Measurements from ENCODE around the gene SCLY. TPM values are rescaled to one million over a fixed set of nuclear protein-coding genes. Genes with fewer than 3 reads are reported as not detected.
A peak's percentile ranks its signal among the peaks of the same experiment; 100 is the strongest.
"Not testable (repeated sequence)": the region's sequence is repeated elsewhere in the genome, so short reads cannot be mapped to it uniquely, and the experiment has no call there.

Gene SCLY, protein sequence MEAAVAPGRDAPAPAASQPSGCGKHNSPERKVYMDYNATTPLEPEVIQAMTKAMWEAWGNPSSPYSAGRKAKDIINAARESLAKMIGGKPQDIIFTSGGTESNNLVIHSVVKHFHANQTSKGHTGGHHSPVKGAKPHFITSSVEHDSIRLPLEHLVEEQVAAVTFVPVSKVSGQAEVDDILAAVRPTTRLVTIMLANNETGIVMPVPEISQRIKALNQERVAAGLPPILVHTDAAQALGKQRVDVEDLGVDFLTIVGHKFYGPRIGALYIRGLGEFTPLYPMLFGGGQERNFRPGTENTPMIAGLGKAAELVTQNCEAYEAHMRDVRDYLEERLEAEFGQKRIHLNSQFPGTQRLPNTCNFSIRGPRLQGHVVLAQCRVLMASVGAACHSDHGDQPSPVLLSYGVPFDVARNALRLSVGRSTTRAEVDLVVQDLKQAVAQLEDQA
- polyA plus RNA-seq (2014; cell fraction: cytosol; rRNA removed): 78.3 and 103 TPM in 2 replicates
- polyA plus RNA-seq (2014; cell fraction: nucleus; rRNA removed): 76.2 and 101 TPM in 2 replicates

DNA sequence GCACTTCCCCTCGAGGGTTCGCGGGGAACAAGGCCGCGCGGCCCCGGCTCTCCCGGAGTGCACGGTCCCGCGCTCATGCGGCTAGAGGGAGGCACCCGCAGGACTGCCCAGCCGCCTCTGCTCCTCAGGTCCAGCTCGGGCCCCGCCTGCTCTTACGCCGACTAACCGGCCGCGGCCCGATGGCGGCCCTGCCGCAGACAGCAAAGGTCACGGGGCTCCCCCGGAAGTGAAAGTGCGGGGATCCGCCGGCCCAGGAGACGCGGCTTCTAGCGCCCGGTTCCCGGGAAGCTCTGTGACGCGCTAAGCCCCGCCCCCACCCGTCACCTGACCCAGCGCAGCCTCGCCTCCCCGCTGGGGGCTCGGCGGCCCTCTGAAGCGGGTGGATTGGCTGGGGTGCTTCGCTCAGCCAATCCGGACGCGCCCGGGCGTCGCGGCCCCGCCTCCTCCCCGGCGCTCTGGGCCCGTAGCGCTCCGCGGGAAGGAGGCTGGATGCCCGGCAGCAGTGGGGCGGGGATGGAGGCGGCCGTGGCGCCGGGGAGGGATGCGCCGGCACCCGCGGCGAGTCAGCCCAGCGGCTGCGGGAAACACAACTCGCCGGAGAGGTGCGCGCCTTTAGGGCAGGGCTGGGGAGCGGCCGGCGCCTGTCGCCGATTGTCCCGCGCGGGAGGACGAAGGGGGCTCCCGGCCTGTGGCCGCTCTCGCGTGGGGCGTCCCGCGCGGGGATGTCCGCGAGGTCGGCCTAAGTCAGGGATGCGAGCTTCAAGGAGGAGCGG, at the start of gene SCLY:
SCLY (plus strand) TSS at position 460 of the 773 bp plus-strand sequence; CDS start at position 514, 54 bp downstream.
- peak; percentile 96 for DNase-seq (ENCODE audit: low spot score)

DNA sequence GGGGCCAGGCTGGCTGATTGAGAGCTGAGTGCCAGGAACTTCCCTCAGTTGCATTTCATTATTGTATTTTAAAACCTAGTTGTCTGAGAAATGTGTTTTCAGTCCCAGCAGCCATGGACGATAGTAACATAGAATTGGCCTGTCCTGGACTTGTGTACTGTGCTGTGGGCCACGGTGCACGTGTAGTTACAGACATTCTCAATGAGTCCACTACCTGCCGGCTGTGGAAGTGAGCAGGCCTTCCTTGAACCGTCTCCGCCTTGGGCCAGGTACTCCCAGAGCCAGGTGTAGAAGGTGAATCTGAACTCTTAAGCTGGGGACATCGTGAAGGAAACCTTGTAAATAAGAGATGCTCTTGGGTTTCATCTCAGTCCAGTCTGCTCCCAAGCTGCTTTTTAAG, 47.0 kb upstream of the SCLY start:
- no peak for DNase-seq (ENCODE audit: low spot score)

DNA sequence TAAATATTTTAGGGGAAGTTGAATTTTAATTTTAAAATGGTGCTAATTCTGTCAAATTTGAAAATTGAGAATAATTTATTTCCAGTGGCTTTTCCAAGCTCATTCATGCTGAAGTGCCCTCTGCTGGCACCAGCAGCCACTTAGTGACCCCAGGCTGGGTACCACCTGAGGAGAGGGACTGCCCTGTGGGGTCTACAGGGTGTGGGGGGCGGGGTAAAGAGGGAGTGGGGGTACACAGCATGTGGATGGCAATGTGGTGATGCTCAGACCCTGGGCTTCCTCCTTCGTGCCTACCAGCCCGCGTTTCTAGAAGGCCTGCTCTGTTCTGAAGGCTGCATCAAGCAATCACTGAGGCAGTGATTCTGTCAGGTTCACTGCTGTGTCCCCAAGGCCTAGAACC, 45.1 kb upstream of the SCLY start:
- no peak for DNase-seq (ENCODE audit: low spot score)

DNA sequence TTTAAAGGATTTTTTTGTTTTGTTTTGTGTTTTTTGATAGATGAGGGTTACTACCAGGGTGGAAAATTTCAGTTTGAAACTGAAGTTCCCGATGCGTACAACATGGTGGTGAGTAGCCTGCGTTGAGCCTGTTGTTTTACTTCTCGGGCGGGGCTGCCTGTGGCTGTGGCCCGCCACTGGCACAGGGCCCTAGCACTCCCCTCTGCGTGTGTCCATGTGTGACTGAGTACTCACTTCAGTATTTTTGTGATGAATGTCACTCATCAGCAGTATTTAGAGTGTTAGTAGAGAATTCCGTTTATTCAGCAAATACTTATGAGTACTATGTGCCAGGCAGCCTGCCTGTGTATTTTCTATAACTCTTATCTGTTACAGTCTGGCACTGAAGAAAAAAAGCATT, 44.3 kb upstream of the SCLY start:
- no peak for DNase-seq (ENCODE audit: low spot score)

GRCh38 chr2:238019962-238020361, 40.8 kb upstream of the SCLY start:
- DNase-seq (ENCODE audit: low spot score): no peak

GRCh38 chr2:238020816-238021215, 40.0 kb upstream of the SCLY start:
- no peak for DNase-seq (ENCODE audit: low spot score)

- DNase-seq (ENCODE audit: low spot score): no peak
Observed at GRCh38 chr2:238021327-238021726, 39.5 kb upstream of the SCLY start.

DNA sequence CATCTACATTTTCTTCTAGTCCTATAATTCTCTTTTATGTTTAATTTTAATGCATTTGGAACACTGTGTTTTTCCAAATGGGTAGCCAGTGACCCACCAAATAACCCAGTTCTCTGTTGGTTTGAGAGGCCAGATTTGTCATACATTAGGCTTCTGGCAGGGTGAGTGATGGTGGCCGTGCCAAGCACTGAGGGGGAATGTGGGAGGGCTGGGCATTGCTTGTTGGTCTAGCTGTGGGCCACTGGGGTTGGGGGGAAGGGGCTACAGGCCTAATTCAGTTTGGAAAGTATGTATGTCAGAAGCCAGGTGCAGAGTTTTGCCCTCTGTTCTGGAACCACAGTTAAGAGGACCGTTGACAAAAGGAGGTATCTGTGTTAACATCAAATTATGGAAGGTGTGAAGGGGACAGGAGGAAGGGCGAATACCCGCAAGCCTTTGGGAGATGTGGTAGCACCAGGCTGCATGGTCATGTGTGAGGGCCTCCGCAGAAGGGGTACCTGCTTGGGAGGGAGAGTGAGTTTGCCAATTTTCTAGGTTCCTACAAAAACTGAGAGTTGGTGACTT, 38.1 kb upstream of the SCLY start:
- no peak for DNase-seq (ENCODE audit: low spot score)

GRCh38 chr2:238023608-238024007, 37.2 kb upstream of the SCLY start:
- no peak for DNase-seq (ENCODE audit: low spot score)

DNA sequence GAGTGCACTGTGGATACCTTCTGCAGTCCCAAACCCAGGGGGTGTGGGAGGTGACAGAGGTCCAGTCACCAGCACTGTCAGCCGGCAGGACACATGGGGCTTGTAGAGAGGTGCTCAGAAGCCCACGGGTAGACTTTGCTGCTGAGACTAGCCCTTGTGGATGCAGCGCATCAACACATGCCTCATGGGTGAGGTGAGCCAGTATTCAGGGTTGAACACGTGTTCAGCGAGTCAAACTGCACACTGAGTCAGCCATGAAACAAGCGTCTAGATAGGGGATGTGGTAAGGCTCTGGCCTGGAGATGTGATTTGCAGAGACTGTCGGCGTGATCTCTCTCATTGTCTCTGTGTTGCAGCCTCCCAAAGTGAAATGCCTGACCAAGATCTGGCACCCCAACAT, 35.8 kb upstream of the SCLY start:
- no peak for DNase-seq (ENCODE audit: low spot score)

DNA sequence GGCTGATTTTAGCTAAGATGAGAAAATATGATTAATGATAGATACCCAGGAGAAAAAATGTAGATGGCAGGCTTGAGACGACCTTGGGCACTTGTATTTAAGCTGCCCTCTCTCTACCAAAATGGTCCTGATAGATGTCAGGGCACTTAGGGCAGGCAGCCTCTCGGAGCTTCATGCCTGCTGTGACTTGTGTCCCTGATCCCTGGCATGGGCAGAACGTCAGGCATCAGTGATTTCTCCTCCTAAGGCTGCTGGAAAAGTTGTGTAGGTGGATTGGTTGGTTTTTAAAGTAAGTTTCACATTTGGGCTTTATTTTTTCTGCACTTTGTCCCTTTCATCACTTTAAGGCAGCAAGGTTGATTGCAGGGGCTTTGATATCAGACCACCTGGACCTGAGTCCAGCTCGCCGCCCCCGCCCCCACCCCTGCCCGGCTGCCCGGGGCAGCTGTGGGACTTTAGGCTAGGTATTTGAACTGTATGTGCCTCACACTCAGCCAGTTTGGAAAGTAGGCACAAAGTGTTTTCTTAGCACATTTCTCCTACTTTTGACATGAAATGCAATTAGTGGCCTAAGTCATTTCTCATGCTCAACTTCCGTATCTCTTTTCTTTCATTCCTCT, 35.0 kb upstream of the SCLY start:
- no peak for DNase-seq (ENCODE audit: low spot score)

- no peak for DNase-seq (ENCODE audit: low spot score)
Observed at GRCh38 chr2:238027058-238027457, 33.7 kb upstream of the SCLY start.

GRCh38 chr2:238027591-238028415, 33.0 kb upstream of the SCLY start:
- DNase-seq (ENCODE audit: low spot score): no peak

DNA sequence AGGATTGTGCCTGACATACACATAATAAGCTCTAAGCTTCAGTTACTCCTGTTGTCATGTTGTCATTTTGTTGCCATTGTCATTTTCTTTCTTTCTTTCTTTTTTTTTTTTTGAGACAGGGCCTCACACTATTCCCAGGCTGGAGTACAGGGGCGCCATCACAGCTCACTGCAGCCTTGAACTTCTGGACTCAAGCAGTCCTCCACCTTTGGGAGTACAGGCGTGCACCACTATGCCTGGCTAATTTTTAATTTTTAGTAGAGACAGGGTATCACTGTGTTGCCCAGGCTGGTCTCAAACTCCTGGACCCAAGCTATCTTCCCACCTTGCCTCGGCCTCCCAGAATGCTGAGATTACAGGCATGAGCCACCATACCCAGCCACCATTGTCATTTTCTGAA, 30.9 kb upstream of the SCLY start:
- no peak for DNase-seq (ENCODE audit: low spot score)

DNA sequence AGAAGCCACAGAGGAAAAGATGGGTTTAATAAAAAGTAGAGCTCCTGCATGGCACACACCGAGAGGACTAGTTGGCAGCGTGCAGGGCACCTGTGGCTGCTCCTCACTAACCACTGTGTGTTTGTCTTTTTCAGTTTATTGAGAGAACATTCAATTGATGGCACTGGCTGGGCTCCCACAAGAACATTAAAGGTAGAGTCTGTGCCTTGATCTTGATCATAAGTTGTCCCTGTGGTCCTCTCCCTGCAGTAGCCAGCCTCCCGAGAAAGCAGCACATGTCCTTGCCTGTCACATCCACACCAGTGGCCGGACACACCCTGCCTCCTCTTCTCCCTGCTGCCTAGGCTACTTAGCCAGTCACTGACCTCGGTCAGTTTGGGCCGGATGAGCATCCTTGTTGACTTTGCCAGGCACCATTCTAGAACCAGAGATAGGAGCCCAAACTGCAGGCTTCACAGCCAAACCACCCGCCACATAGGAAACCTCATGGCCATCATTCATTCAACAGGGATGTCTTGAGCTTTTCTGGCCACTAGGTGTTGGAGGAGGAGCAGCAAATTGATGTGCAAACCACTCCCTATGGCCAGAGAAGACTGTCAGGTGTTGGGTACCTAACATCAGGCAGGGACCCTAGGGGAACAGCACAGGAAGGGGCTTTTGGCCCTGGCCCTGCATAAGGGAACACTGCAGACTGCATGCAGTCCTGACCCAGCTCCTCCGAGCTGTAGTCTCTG, 30.2 kb upstream of the SCLY start:
- DNase-seq (ENCODE audit: low spot score): no peak

DNA sequence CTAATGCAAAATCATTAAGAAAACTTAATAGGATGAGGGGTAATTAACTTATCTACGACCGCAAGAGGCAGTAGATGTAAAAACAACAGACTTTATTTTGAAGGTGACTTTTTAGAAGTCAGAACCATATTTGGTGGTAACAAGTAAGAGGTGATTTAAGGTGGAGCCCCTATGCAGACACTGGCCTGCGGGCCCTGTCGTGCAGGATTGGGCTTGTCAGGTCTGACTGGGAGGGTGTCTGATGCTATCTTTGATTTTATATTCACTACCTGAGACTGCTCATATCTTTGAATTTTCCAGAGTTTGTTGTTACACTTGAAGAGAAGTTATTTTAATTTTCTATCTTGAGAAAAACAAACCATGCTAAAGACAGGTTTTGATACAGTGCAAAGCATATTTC, 29.1 kb upstream of the SCLY start:
- DNase-seq (ENCODE audit: low spot score): no peak

DNA sequence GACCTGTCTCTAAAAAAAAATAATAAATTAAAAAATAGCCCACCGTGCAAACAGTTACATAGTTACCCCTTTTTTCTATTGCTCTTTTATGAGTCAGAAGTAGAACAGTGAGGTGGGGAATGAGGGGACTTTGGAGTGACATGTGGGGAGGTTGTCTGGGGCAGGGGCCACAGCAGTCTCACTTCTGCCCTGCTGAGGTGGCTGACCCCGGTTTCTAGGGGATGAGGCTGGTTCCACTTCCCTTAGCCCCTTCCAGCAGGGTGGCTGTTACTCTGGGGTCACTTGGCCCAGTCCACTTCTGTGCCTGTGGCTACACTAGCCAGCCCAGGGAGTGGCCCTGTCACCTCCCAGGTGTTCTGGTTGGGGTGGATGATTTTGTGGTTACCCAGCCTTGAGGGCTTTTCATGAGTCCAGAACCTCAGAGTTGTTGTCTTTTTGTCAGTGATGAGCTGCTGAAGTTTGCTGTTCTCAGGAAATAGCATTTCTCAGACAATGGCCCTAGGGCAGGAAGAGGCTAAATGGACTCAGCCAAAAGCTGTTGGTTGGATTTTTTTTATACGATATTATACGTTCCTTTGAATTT, 28.0 kb upstream of the SCLY start:
- DNase-seq (ENCODE audit: low spot score): no peak

- DNase-seq (ENCODE audit: low spot score): not testable (repeated sequence)
Observed at GRCh38 chr2:238033991-238034390, 26.8 kb upstream of the SCLY start.

DNA sequence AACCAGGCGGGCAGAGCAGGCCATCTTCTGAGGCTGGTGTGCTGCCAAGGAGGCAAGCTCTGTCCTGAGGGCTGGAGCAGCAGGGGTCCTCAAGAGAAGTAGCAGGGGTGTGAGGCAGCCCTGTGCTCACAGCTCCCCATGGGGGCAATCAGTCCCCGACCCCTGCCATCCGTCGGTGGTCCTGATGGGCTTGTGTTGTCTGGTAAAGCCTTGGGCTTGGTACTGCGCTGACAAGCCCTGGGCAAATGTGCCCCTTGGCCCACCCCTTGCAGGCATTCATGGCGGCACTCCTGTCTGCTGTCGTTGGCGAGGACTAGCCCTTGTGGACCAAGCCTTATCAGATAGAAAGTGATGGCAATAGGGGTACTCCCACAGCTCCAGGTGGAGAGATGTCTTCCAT, 22.6 kb upstream of the SCLY start:
- no peak for DNase-seq (ENCODE audit: low spot score)

DNA sequence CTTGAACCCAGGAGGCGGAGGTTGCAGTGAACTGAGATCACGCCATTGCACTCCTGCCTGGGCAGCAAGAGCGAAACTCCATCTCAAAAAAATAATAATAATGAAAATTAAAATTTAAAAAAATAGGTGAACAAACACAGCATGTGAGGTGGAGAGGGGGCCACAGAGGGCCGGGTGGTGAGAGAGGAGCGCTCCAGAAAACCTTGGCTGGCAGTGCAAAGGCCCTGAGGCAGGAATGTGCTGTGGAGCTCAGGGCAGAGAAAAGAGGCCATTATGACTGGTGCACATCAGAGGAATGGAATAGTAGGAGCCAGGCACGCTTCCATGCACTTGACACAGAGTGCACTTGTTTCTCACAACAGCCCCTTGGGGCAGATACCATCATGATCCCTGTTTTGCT, 21.6 kb upstream of the SCLY start:
- DNase-seq (ENCODE audit: low spot score): no peak

Measured in SK-N-DZ (cell line).